NCI-H460 (cell line): ENCODE measurements around the gene SLC17A1. TPM values are rescaled to one million over a fixed set of nuclear protein-coding genes. Genes with fewer than 3 reads are reported as not detected.

Experiments used
- DNase-seq: peaks from one replicate; pipeline ENCODE4 v3.0.0-alpha.2; 2016; ENCODE audit warnings: low read depth; ENCODE audit errors: extremely low read depth
- total RNA-seq: library from RNA; depleted of rRNA; stranded (reverse); fragments of >200 nt; shearing (Covaris generic); gene quantifications from 2 replicates; pipeline ENCODE4 v1.2.3, GENCODE V29; 2014

SLC17A1 gene
- total RNA-seq, 1 experiment from 2014 or later, result not detected

DNA sequence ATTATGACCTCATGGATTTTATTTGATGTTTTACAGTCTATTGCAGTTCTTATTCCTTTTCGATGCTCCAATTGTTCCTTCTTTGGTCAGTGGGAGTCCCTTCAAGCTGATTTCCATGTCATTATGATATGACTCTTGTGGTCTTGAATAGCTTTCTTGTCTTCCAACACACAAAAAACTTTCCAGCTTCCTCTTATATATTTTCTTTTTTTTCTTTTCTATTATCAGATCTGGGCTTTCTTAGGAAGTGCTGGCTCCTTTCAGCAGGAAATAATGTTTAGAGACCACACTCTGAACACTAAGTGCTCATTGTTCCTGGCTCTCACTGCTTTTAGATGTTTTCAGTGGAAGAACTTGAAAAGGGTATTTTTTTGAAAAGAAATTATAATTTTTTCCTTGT lies 3.1 kb upstream of the SLC17A1 start:
- no peak for DNase-seq

DNA sequence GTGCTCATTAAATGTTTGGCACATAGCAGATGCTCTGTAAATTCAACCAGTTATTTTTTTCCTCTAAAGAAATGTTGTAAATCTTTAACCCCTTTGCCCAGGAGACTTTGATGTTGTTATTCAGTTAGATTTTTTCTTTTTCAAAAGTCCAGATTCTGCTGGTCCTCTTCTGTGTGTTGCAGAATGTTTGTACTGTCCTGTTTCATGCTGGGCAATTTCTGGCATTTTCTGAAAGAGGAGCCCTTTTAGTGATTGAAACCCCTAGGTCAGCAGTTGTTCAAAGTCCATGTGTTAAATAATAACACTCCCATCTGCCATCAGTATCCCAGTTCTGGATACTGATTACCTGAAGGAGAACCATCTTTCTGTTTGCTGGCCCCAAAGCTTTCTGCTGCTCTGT lies 1.3 kb upstream of the SLC17A1 start:
- DNase-seq, result no peak

DNA sequence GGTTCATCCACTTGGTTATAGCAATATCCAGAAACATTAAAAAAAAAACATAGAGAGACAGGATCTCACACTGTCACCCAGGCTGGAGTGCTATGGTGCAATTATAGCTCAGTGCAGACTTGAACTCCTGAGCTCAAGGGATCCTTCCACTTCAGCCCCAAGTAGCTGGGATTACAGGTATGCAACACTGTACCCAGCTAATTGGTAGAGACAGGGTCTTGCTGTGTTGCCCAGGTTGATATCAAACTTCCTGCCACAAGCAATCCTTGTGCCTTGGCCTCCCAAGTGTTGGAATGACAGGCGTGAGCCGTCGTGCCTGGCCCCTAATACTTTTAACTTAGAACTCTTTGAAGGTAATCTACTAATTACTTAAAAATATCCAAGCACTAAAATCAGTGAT lies 818 bp upstream of the SLC17A1 start:
- no peak for DNase-seq

DNA sequence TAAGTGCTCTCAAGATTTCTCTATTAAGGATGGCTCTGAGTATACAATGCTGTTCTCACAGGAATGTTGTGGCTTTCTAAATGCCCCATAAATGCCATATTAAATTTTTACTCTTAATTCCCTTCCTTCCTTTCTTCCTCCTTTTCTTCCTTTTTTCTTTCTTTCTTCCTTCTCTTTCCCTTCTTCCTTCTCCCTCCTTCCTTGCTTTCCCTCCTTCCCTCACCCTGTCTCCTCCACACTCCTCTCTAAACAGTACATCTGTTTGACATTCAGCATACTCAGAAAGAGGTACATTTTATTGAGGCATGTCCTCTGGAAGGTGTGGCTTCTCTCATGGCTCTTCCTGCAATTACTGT lies 433 bp upstream of the SLC17A1 start:
- no peak for DNase-seq

DNA sequence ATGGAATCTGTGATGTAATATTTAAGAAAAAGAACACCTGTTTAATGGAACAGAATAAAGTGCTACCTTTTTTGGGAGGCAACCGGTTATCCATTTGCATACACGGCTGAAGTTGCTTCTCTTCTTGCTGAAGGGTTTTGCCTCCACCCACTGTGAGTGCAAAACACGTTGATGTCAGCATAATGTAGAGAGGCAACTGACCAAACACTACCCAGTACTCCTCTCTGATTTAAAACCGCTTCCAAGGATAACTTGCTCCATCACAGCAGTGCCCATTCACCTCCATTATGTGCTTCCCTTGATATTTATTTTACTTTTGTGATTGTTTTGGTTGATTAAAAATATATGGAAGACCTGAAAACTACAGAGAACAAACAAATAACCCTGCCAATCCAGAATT lies 1.4 kb downstream of the SLC17A1 start:
- no peak for DNase-seq

DNA sequence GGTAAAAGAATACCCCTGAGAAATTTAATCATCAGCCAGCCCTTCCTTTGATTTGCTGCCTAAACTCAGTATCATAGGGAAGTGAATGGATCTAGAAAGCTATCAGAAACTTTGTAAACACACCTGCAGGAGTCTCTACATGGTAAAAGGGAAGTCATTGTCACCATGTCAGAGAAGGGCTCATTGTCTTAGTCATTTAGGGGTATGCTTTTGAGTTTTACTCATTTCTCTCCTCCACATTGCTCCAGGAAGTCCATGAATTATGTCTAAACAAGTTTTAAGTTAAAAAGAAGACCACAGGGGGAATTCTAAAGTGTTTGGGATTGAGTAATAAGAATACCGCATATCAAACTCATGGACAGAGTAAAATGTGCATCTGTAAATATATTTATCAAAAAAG lies 2.5 kb downstream of the SLC17A1 start:
- DNase-seq, result no peak

DNA sequence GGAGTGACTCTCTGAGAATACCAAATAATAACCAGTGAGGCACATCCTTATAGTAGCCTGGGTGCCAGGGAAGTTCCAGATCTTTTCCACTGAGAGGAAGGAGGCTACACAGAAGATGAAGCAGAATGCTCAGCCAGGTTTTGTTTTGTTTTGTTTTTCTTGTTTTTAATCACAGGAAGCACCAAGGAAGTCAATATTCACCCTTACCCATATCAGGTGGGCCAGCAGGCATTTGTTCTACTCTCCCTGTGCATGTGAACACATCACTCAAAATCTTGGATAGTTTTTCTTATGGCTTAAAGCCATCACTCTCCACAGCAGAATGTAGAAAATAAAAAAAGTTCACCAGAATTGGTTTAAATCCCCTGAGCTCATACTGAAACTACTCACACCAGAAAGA lies 10.5 kb downstream of the SLC17A1 start:
- no peak for DNase-seq

DNA sequence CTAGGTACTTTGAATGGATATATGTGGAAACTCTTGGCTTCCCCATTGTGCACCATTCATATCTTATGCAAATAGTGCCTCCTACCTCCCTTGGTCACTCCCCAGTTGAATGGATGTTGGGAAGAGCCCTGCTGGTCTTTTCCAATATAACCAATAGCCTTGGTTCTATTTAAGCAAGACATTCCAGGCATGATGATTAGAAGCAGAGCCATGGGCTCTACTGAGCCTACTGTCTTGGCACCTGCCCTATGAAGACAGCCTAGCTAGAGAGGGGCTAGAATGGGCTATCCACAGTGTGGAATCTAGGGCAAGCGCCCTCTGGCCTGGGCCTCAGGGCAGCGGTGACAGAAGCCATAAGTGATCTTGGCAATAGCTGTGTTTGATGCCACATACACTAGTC lies 15.6 kb downstream of the SLC17A1 start:
- no peak for DNase-seq

DNA sequence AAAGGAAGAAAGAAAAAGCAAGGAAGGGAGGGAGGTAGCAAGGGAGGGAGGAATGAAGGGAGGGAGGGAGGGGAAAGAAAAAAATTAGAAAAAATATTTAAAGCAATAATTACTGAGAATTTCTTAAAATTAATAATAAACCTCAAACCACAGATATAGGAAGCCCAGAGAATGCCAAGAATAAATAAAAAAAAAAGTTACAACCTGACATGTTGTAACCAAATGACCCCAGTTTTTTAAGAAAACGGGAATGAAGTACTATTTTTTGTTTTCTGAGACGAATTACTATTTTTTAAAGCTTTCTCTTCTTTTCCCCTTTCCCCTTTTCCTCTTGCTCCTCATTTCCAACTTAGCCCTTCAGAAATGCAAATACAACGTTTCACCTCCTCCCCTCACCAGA lies 16.7 kb downstream of the SLC17A1 start:
- DNase-seq, result no peak

DNA sequence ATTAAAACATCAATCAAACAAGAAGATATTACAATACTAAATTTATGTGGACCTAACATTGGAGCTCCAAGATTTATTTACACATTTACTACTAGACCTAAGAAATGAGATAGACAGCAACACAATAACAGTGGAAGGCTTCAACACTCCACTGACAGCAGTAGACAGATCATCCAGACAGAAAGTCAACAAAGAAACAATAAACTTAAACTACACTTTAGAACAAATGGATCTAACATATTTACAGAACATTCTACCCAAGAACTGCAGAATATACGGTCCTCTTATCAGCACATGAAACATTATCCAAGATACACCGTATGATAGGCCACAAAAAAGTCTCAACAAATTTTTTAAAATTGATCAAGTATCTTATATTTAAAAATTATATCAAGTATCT lies 27.0 kb downstream of the SLC17A1 start:
- no peak for DNase-seq

DNA sequence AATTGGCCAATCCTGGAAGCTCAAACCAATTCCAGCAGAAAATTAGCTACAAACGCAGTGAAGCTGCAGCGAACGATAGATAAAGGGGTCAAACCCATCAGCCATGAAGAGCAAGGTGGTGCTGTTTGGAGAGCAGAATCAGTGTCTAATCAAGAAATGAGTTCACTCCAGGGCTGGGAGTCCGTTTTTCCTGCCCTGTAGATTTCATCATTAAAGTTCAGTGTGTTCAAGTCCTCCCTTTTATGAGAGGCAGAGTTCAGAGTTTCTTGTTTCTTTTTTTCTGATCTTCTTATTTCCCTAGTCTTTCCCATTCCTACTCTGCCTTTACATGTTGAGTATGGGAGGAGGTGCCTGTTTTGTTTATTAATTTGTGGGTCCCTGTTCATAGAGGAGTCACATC lies 30.4 kb downstream of the SLC17A1 start:
- no peak for DNase-seq

DNA sequence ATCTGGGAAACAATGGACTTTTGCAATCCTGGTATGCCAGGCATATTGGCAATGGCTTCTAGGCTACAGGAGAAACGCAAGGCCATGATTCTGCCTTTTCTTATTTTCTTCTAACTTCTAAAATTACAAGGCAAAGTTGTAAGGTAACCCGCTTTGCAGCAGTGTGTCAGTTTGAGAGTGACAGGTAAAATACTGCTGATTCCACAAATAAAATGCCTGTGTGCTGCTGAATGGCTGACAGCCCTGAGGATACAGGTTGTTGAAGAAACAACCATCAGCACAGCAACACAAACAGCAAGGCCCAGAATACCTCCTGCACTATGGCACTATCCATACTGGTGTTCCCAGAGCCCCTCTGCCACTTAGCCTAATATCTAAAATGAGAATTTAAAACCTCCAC lies 37.1 kb downstream of the SLC17A1 start:
- no peak for DNase-seq

DNA sequence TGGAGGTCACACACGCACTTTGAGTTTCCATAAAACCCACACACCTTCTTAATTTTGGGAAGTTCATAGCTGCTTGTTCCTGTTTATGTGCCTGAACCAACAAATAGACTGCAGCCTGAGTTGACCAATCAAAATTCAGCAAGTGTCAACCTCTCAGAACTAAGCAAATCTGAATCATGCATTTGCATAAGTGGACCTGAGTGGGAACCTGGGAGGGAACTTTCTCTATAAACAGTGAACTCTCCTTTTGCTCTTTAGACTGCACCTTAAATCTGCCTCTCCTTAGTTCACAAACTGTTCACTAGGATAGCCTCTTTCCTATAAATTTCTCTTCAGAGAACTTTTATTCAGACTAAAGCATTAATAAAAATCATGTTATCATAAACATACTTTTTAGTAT lies 37.9 kb downstream of the SLC17A1 start:
- DNase-seq, result no peak

DNA sequence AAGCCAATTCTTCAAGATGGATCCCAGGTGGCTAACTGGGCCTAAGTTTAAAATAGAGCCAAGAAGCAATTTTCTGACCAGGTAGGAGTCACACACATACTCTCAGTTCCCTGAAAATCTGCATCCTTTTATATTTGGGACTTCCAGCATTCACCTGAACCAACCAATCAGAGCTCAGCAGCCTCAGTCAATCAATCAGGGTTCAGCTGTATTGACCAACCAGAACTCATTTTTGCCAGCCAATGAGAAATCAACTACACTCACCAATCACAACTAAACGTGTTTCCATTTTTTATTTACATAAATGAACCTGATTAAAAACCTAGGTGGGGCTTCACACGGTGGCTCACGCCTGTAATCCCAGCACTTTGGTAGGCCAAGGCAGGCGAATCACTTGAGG lies 39.8 kb downstream of the SLC17A1 start:
- DNase-seq, result no peak

DNA sequence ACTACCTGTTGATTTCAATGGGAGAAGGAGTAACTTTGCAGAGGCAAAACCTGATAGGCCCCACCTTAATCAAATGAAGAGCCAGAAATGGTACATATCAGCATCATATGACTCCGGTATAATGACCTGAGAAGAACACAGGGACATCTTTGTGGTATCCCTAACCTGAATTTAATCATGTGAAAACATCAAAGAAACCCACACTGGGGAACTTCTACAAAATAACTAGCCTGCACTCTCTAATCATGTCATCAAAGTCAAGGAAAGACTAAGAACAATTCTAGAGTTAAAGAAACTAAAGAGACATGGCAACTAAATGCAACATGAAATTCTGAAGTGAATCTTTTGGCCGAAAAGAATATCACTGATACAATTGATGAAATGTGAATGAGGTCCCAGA lies 42.4 kb downstream of the SLC17A1 start:
- DNase-seq, result no peak

DNA sequence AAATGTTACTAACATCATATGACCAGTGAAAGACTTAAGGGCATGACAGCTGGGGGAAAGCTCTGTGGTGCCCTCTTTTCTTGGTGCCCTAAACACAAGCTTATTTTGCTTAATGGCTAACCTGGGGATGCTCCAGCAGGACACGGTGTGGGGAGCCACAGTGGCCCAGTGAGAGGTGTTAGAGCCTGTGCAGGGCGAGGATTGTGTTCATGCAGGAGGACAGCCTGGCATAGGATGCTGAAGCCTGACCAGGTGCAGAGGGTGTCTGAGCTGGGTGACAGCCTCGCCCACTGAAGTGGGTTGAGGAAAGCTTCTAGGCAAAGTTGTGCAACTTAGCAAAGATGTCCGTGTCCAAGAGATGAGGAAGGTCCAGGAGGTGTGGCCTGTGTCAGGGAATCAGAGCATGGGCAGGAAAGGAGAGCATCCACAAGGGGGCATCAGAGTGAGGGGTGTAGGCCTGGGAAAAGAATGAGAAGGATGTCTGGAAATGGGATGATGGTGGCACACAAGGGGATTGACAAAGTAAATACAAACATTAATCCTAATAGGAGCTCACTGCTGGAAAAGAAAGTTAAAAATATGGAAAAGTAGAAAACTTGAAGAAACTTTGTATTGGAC lies 43.4 kb downstream of the SLC17A1 start:
- peak; percentile 36 for DNase-seq

DNA sequence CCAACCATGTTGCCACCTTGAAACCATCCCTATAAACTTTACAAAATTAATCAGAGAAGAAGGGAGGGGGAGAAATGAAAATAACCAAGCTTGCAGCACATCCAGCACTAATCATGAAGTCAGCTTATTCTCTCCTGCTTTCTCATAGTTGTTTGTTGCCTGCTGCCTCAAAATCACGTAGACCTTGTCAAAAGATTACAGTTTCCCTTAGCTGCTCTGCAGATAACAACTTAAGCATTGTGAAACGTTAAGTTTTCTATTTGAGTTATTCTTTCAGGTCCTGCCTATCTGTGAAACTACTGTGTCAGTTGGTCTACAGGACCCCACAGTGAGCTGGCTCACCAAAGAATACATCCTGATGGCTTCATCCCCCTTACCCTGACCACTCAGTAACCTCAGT lies 44.4 kb downstream of the SLC17A1 start:
- no peak for DNase-seq

DNA sequence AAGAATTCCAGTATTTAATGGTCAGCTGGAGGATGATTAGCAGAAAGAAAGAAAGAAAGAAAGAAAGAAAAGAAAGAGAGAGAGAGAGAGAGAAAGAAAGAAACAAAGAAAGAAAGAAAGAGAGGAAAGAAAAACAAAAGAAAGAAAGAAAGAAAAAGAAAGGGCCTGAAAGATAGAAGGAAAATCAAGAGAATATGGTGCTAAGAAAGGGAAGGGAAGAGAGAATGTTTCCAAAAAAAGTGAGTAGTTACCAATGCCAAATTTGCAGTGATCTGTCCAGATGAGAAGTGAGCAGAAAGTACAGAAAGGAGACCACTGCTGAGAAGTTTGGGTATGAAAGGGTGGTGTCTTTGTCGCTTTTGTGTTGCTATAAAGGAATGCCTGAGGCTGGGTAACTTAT lies 50.7 kb downstream of the SLC17A1 start:
- no peak for DNase-seq

DNA sequence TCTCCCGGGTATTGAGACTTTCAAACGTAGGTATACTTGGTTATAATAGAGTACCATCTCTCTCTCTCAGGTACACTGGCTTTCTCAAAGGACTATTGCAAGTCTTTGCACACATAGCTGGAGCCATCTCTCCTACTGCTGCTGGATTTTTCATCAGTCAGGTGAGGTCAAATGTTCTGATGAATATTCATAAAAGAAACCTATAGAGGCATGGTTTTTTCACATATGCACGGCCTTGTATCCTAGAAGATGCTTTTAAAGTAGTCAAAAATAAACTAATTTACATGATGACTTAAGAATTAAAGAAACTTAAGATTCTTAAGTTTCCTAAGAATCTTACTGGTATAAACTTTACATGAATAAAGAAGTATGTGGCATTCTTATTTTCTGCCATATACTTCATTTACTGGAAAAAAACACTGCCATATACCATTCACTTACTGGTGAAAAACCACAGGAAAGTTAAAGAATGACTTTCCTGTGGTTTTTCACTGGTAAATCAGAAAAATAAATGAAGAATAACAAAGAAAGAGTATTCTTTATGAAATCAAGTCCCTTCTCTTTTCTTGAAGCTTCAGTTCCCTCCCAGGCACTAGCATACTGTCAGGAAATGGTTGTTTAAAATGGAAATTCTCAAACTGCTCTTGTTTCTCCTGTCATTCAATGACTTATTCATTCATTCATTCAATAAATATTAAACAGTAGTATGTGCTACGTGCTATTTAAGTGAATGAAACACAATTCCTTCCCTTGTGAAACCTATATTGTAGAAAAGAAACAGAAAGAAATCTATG lies 53.8 kb downstream of the SLC17A1 start:
- no peak for DNase-seq

DNA sequence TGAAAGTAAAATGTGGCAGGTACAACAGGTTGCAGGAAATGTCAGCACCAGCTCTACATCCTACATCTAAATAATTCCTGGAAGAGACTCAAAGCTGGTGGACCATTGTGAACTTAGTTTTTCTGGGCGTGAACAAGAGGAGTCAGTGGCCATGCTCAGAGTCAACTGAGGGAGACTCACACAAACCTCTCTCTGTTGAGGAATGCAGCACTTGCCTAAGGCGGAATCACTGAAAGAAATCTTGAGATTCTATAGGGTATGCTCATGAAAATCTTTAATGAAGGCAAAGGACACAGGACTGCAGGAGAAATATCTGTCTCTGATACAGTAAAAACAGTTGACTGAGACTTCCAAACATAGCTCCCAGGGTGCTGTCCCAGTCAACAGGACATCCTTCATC lies 54.8 kb downstream of the SLC17A1 start:
- DNase-seq, result no peak

DNA sequence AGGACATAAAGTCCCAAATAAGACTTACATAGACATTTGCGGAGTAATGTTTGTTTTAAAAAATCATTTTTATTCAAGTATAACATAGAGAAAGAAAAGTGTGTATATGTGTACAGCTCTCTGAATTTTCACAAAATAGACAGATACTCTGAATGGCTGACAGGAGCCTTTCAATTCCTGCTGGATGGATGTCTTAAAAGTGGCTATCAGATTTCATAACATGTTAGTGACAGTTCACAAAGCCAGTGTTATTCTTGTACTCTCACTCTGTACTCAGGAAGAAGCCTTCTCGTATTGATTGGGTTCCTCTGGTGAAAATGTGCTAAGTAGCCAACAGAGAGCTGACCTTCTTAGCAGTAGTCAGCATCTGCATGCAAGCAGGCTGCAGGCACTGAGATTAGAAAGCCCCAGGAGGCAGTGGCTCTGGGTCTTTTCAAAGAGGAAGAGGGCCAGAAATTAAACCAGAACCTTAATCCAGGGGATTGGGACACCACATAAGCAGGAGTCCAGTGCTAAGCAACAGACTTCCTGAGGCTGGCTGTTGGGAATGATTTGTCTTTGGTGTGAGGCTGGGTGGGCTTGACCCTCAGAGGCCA lies 57.6 kb downstream of the SLC17A1 start:
- DNase-seq, result no peak

DNA sequence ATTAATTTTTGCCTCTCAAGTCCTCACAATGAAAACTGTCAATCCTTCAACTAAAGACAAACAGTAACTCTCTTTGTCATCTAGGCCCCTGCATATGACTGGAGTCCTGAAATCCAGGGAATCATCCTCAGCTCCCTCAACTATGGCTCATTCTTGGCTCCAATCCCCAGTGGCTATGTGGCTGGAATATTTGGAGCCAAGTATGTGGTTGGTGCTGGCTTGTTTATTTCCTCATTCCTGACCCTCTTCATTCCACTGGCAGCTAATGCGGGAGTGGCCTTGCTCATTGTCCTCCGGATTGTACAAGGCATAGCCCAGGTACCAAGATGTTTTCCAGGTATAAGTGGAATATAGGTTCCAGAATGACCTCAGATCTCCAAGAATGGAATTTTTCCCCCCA lies 61.9 kb downstream of the SLC17A1 start:
- no peak for DNase-seq
